Thoracic aorta (tissue), 2 donors: ENCODE data around the gene NDUFA13. TPM values are rescaled to one million over a fixed set of nuclear protein-coding genes. Genes with fewer than 3 reads are reported as not detected.

ENCODE experiments used
- ATAC-seq: fragments of 150-250 bp; one replicate; pipeline ENCODE4 v1.8.0; 2017; ENCODE audit warnings: low read depth; ENCODE audit not compliant: insufficient number of reproducible peaks, low FRiP score
- DNase-seq: peaks from one replicate; pipeline ENCODE4 v3.0.0-alpha.2; 2020; ENCODE audit warnings: low spot score
- H3K27ac ChIP-seq, 2 donors: fragments of 200-600 bp; sonication (generic); 1 replicate in 1 of 2; 2 replicates in 1 of 2; pipeline ENCODE4 v1.5.1; 2016; ENCODE audit warnings: mild to moderate bottlenecking in 2 of 2, moderate library complexity in 2 of 2
- H3K27me3 ChIP-seq: fragments of 200-600 bp; sonication (generic); replicated peaks from 2 replicates; pipeline ENCODE4 v1.6.0; 2016; ENCODE audit warnings: mild to moderate bottlenecking; ENCODE audit not compliant: insufficient read depth
- H3K36me3 ChIP-seq: fragments of 200-600 bp; sonication (generic); one replicate; pipeline ENCODE4 v1.5.1; 2016
- H3K4me1 ChIP-seq, 2 donors: fragments of 200-600 bp; sonication (generic); 1 replicate in 1 of 2; 2 replicates in 1 of 2; pipeline versions ENCODE4 v1.5.1 to v1.6.0; 2016; ENCODE audit warnings: low read depth in 2 of 2, mild to moderate bottlenecking in 1 of 2; ENCODE audit not compliant: control insufficient read depth in 1 of 2
- H3K4me3 ChIP-seq: fragments of 200-600 bp; sonication (generic); 2 replicates; pipeline ENCODE4 v1.5.1; 2016; ENCODE audit warnings: mild to moderate bottlenecking
- H3K9me3 ChIP-seq: fragments of 200-600 bp; sonication (generic); 2 replicates; pipeline ENCODE4 v1.5.1; 2016
- total RNA-seq, 2 donors: library from RNA; depleted of rRNA; stranded (reverse); fragments of >200 nt; gene quantifications; one replicate each; pipeline versions ENCODE4 v1.1.0 to v1.2.3, GENCODE V29; 2016
- TF ChIP-seq, protein P1 (sequence below): fragments of 200-600 bp; sonication (generic); IDR thresholded peaks from one replicate; pipeline ENCODE4 v1.5.1; 2019; ENCODE audit warnings: antibody characterized with exemption

Gene NDUFA13
- total RNA-seq, 2 donors from 2014 or later: 15.5 to 60.8 TPM

DNA sequence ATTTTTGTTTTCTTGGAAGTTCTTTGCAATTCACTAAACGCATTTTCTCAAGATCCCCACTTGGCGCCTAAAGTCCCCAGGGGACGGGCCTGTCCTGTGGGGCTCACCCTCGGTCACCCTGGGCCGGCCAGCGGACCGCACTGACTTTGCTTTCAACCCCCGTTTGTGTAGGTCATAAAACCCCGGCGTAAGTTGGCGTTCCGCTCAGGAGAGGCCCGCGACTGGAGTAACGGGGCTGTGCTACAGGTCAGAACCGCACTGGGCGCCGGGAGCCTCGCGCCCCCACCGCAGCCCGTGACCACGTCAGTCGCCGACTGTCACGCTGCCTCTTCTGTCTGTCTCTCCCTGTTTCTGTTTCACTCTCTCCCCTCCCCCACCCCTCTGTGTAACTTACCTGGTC lies 14.2 kb upstream of the NDUFA13 start:
- no peak for ATAC-seq

GRCh38 chr19:19502281-19502680 lies 13.7 kb upstream of the NDUFA13 start:
- peaks cover 55% of the 10 kb centered on the region for H3K36me3 ChIP-seq
- no peak overlapping the region for H3K4me3 ChIP-seq
- peaks cover 0 to 11% of the 10 kb centered on the region in 2 donors for H3K4me1 ChIP-seq
- H3K27ac ChIP-seq: no peak overlapping the region
- ATAC-seq (no peak), DNase-seq (no peak)
- H3K9me3 ChIP-seq: no peaks in the 10 kb centered on the region
- TF ChIP-seq, protein P1, sequence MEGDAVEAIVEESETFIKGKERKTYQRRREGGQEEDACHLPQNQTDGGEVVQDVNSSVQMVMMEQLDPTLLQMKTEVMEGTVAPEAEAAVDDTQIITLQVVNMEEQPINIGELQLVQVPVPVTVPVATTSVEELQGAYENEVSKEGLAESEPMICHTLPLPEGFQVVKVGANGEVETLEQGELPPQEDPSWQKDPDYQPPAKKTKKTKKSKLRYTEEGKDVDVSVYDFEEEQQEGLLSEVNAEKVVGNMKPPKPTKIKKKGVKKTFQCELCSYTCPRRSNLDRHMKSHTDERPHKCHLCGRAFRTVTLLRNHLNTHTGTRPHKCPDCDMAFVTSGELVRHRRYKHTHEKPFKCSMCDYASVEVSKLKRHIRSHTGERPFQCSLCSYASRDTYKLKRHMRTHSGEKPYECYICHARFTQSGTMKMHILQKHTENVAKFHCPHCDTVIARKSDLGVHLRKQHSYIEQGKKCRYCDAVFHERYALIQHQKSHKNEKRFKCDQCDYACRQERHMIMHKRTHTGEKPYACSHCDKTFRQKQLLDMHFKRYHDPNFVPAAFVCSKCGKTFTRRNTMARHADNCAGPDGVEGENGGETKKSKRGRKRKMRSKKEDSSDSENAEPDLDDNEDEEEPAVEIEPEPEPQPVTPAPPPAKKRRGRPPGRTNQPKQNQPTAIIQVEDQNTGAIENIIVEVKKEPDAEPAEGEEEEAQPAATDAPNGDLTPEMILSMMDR: no peak
- H3K27me3 ChIP-seq: no peaks in the 10 kb centered on the region

More for the DNA sequence above, 14.2 kb upstream of the NDUFA13 start:
- TF ChIP-seq, protein P1: no peak
- no peak overlapping the region for H3K27ac ChIP-seq
- peaks cover 58% of the 10 kb centered on the region for H3K36me3 ChIP-seq
- no peaks in the 10 kb centered on the region for H3K9me3 ChIP-seq
- DNase-seq: no peak
- no peaks in the 10 kb centered on the region for H3K27me3 ChIP-seq
- peaks cover 0 to 11% of the 10 kb centered on the region in 2 donors for H3K4me1 ChIP-seq
- no peak overlapping the region for H3K4me3 ChIP-seq

DNA sequence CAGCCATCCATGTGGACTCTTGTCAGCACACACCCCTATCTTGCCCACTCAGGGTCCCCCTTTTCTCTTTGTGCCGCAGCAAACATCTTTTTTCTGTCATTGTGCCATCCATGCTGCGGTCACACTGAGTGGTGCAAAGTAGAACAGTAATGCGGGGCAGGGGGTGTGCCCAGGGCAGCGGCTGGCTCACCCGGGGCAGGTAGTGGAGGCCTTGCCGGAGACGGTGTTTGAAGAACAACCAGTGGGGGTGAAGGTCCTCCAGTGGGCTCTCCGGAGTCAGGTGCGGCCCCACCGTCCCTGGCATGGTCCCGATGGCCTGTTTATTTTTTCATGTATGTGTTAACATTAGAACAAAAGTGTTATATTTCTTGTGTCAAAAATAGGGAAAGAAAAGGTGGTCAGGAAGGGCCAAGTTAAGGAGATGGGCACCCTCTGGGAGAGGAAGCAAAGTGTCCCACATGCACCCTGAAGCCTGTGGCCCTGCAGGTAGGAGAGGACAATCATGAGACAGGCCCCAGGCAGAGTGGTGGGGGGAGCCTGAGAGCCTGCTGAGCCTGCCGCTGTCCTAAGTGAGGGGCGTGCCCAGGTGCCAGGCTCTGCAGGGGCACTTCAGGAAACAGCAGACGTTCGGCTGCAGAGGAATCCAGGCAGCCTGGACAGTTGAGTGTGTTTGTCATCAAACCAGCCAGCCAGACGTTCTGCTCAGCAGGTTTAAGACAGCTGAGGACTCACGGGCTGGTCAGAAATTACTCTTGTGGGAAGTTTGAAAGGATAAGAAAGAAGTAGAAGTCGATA lies 13.0 kb upstream of the NDUFA13 start:
- no peak for ATAC-seq
- H3K27me3 ChIP-seq: no peaks in the 10 kb centered on the region
- TF ChIP-seq, protein P1: no peak
- no peaks in the 10 kb centered on the region for H3K9me3 ChIP-seq
- peaks cover 52% of the 10 kb centered on the region for H3K36me3 ChIP-seq
- H3K27ac ChIP-seq: no peak overlapping the region
- no peak for DNase-seq
- H3K4me3 ChIP-seq: no peak overlapping the region
- peaks cover 0 to 11% of the 10 kb centered on the region in 2 donors for H3K4me1 ChIP-seq

DNA sequence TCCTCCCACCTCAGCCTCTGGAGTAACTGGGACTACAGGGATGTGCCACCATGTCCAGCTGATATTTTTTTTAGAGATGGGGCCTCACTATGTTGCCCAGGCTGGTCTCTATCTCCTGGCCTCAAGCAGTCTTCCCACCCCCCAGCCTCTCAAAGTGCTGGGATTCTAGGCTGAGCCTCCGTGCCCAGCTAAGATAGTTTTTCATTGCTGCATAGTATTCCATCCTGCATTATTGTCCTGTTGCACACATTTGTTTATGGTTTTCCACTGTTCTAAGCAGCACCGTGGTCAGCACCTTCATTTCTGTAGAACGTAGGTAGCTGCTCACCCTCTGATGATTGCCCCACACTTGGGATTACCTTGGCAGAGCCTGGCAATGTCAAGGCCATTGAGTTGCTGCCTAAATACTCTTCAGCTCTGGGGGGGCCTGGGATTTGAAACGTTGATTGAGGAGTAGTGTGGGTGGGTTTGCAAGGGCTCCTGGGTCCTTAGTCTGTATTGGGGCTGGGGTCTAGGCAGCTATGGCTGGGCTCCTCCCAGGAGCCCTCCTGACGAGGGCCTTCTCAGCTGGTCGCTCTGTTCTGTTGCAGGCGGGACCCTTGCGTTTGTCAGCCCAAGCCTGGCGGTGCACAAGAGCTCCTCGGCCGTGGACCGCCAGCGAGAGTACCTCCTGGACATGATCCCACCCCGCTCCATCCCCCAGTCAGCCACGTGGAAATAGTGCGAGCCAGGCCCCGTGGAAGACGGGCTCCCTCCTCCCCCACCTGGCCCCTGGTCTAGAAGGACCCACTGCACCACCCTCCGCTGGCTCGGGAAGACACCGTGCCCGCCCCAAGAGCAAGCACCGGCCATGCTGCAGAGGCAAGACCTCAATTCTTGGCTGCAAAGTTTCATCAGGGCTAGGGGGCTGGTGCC lies 11.0 kb upstream of the NDUFA13 start:
- Histone ChIP-seq H3K4me3 (no peak overlapping the region), H3K27ac (no peak overlapping the region), H3K36me3 (peaks cover 41% of the 10 kb centered on the region), H3K27me3 (no peaks in the 10 kb centered on the region), H3K9me3 (no peaks in the 10 kb centered on the region), H3K4me1 (peaks cover 0 to 11% of the 10 kb centered on the region in 2 donors)
- ATAC-seq (no peak), DNase-seq (no peak)
- TF ChIP-seq, protein P1: no peak
